Neural cell (in vitro differentiated cells): ENCODE results near the gene TNIP3. TPM values are rescaled to one million over a fixed set of nuclear protein-coding genes. Genes with fewer than 3 reads are reported as not detected.

Experiments
- H2AFZ ChIP-seq: fragments of 200-600, 300-800 bp; sonication (generic), shearing (Covaris generic); 2 replicates; pipeline ENCODE4 v1.6.0; 2014; ENCODE audit warnings: low read depth, mild to moderate bottlenecking, antibody characterized with exemption, low read length, moderate library complexity
- H3F3A ChIP-seq: fragments of 200-600 bp; shearing (Covaris generic); 2 replicates; pipeline ENCODE4 v1.6.1; 2016; ENCODE audit warnings: mild to moderate bottlenecking, moderate library complexity, mixed read lengths, antibody characterized with exemption, low read length; ENCODE audit not compliant: insufficient read depth, poor library complexity, severe bottlenecking
- H3K27ac ChIP-seq: fragments of 200-600, 300-800 bp; sonication (generic), shearing (Covaris generic); 2 replicates; pipeline ENCODE4 v1.5.1; 2014; ENCODE audit warnings: mild to moderate bottlenecking, low read length, moderate library complexity
- H3K27me3 ChIP-seq: fragments of 300-800, 200-600 bp; sonication (generic), shearing (Covaris generic); 2 replicates; pipeline ENCODE4 v1.6.0; 2014; ENCODE audit warnings: mild to moderate bottlenecking, low read depth, low read length, moderate library complexity; ENCODE audit not compliant: insufficient read depth
- H3K36me3 ChIP-seq: fragments of 300-800, 200-600 bp; sonication (generic), shearing (Covaris generic); 2 replicates; pipeline ENCODE4 v1.5.1; 2014; ENCODE audit warnings: mild to moderate bottlenecking, antibody characterized with exemption, low read length, moderate library complexity; ENCODE audit not compliant: insufficient read depth
- H3K4me2 ChIP-seq: fragments of 300-800, 200-600 bp; sonication (generic), shearing (Covaris generic); 2 replicates; pipeline ENCODE4 v1.6.0; 2014; ENCODE audit warnings: mild to moderate bottlenecking, low read length
- H3K4me3 ChIP-seq: fragments of 300-800, 200-600 bp; sonication (generic), shearing (Covaris generic); 2 replicates; pipeline ENCODE4 v1.5.1; 2014; ENCODE audit warnings: mild to moderate bottlenecking, low read length, moderate library complexity
- H3K79me2 ChIP-seq: fragments of 200-600 bp; shearing (Covaris generic); replicated peaks from 2 replicates; pipeline ENCODE4 v1.6.0; 2014; ENCODE audit warnings: mild to moderate bottlenecking, low read length, moderate library complexity; ENCODE audit not compliant: insufficient read depth
- H3K9ac ChIP-seq: fragments of 300-800, 200-600 bp; sonication (generic), shearing (Covaris generic); 2 replicates; pipeline ENCODE4 v1.6.1; 2016; ENCODE audit warnings: mild to moderate bottlenecking, low read length, mixed read lengths
- H3K9me2 ChIP-seq: fragments of 200-600 bp; shearing (Covaris generic); 2 replicates; pipeline ENCODE4 v1.6.1; 2016; ENCODE audit warnings: mild to moderate bottlenecking, low read length, mixed read lengths; ENCODE audit not compliant: insufficient read depth
- H3K9me3 ChIP-seq: fragments of 200-600, 300-800 bp; sonication (generic), shearing (Covaris generic); 2 replicates; pipeline ENCODE4 v1.6.1; 2016; ENCODE audit warnings: mild to moderate bottlenecking, mixed run types, low read length, moderate library complexity, mixed read lengths
- H4K20me1 ChIP-seq: fragments of 200-600 bp; shearing (Covaris generic); 2 replicates; pipeline ENCODE4 v1.6.1; 2016; ENCODE audit warnings: mild to moderate bottlenecking, mixed run types; ENCODE audit not compliant: insufficient read depth
- EP300 ChIP-seq: fragments of 450-650 bp; conservative IDR thresholded peaks from 2 replicates; pipeline ENCODE4 v1.6.1; 2014; ENCODE audit warnings: antibody characterized with exemption, mild to moderate bottlenecking, moderate library complexity; ENCODE audit not compliant: poor library complexity, severe bottlenecking
- EZH2 ChIP-seq: fragments of 200-600, 300-800 bp; shearing (Covaris generic), sonication (generic); IDR thresholded peaks from 2 replicates; pipeline ENCODE4 v1.6.1; 2014; ENCODE audit warnings: antibody characterized with exemption, low read length, borderline replicate concordance, mild to moderate bottlenecking; ENCODE audit not compliant: insufficient read depth, poor library complexity, severe bottlenecking
- MXI1 ChIP-seq: fragments of 450-650 bp; conservative IDR thresholded peaks from 2 replicates; pipeline ENCODE4 v1.6.1; 2014; ENCODE audit warnings: antibody characterized with exemption, mild to moderate bottlenecking; ENCODE audit not compliant: poor library complexity, severe bottlenecking
- RAD21 ChIP-seq: fragments of 450-650 bp; conservative IDR thresholded peaks from 2 replicates; pipeline ENCODE4 v1.6.1; 2014; ENCODE audit warnings: antibody characterized with exemption, mild to moderate bottlenecking, moderate library complexity
- SMC3 ChIP-seq: fragments of 450-650 bp; conservative IDR thresholded peaks from 2 replicates; pipeline ENCODE4 v1.6.1; 2014; ENCODE audit warnings: antibody characterized with exemption, mild to moderate bottlenecking, moderate library complexity; ENCODE audit not compliant: poor library complexity
- TAF1 ChIP-seq: IDR thresholded peaks from 2 replicates; pipeline ENCODE4 v1.6.1; 2012; ENCODE audit warnings: low read depth
- polyA plus RNA-seq: library from polyadenylated mRNA; depleted of rRNA; stranded (reverse); fragments of >200 nt; gene quantifications from 2 replicates; pipeline ENCODE4 v1.2.3, GENCODE V29; 2014
- TF ChIP-seq, protein P1 (sequence below): IDR thresholded peaks from 2 replicates; pipeline ENCODE4 v1.6.1; 2012; ENCODE audit warnings: borderline replicate concordance
- TF ChIP-seq, protein P2 (sequence below): fragments of 450-650 bp; IDR thresholded peaks from 2 replicates; pipeline ENCODE4 v1.5.1; 2014; ENCODE audit warnings: antibody characterized with exemption, mild to moderate bottlenecking, moderate library complexity; ENCODE audit not compliant: poor library complexity, severe bottlenecking

Gene TNIP3
- polyA plus RNA-seq, 1 donor from 2014 or later: 0.09 TPM

DNA sequence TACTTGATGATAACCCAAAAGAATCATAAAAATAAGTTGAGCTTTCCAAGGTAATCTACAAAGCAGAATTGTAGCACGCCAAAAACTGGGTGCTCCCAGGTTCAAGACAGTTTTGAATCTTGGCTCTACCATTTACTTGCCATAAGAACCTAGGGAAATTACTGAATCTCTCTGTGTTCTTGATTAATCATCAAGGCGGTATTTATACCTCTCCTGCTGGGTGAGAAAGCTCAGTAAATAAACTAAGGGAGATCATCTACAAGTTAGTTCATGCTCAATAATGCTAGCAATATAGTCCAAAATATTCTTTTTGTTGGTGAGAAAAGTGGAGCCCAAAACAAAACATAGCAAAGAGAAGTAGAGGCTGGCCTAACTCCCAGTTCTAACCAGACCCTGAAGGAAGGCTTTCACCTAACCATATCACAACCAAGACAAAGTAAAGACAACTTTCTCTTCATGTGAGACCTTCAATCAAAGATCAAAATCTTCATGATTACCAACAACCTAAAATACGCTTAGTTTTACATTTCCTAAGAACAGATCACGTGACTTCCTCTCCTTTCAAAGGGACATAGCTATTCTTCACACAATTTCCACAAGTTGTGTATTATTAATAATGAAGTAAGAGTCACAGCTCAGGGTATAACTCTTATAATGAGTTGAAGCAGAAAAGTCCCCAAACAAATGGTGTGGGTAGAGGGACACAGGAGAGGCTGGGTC, 34.4 kb downstream of the TNIP3 start:
- no peak overlapping the region for H3K9ac ChIP-seq
- TF ChIP-seq EZH2 (no peak), TAF1 (no peak), MXI1 (no peak), SMC3 (no peak), EP300 (no peak)
- TF ChIP-seq, protein P1, sequence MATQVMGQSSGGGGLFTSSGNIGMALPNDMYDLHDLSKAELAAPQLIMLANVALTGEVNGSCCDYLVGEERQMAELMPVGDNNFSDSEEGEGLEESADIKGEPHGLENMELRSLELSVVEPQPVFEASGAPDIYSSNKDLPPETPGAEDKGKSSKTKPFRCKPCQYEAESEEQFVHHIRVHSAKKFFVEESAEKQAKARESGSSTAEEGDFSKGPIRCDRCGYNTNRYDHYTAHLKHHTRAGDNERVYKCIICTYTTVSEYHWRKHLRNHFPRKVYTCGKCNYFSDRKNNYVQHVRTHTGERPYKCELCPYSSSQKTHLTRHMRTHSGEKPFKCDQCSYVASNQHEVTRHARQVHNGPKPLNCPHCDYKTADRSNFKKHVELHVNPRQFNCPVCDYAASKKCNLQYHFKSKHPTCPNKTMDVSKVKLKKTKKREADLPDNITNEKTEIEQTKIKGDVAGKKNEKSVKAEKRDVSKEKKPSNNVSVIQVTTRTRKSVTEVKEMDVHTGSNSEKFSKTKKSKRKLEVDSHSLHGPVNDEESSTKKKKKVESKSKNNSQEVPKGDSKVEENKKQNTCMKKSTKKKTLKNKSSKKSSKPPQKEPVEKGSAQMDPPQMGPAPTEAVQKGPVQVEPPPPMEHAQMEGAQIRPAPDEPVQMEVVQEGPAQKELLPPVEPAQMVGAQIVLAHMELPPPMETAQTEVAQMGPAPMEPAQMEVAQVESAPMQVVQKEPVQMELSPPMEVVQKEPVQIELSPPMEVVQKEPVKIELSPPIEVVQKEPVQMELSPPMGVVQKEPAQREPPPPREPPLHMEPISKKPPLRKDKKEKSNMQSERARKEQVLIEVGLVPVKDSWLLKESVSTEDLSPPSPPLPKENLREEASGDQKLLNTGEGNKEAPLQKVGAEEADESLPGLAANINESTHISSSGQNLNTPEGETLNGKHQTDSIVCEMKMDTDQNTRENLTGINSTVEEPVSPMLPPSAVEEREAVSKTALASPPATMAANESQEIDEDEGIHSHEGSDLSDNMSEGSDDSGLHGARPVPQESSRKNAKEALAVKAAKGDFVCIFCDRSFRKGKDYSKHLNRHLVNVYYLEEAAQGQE: no peak
- TF ChIP-seq, protein P2, sequence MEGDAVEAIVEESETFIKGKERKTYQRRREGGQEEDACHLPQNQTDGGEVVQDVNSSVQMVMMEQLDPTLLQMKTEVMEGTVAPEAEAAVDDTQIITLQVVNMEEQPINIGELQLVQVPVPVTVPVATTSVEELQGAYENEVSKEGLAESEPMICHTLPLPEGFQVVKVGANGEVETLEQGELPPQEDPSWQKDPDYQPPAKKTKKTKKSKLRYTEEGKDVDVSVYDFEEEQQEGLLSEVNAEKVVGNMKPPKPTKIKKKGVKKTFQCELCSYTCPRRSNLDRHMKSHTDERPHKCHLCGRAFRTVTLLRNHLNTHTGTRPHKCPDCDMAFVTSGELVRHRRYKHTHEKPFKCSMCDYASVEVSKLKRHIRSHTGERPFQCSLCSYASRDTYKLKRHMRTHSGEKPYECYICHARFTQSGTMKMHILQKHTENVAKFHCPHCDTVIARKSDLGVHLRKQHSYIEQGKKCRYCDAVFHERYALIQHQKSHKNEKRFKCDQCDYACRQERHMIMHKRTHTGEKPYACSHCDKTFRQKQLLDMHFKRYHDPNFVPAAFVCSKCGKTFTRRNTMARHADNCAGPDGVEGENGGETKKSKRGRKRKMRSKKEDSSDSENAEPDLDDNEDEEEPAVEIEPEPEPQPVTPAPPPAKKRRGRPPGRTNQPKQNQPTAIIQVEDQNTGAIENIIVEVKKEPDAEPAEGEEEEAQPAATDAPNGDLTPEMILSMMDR: no peak
- H3K27ac ChIP-seq: no peak overlapping the region
- H3K4me3 ChIP-seq: no peak overlapping the region
- no peaks in the 10 kb centered on the region for H3K79me2 ChIP-seq
- H2AFZ ChIP-seq: no peak overlapping the region
- no peak overlapping the region for H3K4me2 ChIP-seq
- H3K9me3 ChIP-seq: no peaks in the 10 kb centered on the region
- H4K20me1 ChIP-seq: no peaks in the 10 kb centered on the region
- no peaks in the 10 kb centered on the region for H3K9me2 ChIP-seq
- no peaks in the 10 kb centered on the region for H3K36me3 ChIP-seq
- H3F3A ChIP-seq: no peaks in the 10 kb centered on the region
- no peaks in the 10 kb centered on the region for H3K27me3 ChIP-seq

DNA sequence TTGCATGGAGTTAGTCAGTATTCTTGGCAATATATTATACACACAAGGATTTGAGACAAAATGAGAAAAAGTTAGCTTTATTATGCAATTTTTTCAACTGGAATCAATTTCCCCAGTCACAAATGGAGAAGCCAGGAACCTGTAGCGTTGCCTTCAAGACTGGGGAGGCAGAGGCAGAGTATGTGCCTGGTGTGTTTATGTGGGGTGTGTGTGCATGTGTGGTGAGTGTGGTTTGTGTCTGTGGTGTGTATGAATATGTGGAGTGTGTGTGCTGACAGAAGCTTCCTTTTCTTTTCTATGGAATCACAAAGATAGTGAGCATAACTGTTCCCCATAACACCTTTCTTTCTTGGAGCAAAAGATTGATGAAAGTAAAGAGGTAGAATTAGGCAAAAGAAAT, 37.0 kb downstream of the TNIP3 start:
- Histone ChIP-seq H4K20me1 (no peaks in the 10 kb centered on the region), H3K27ac (no peak overlapping the region), H3K4me3 (no peak overlapping the region), H3K36me3 (no peaks in the 10 kb centered on the region), H3F3A (no peaks in the 10 kb centered on the region), H3K9ac (no peak overlapping the region), H3K4me2 (no peak overlapping the region), H3K9me2 (no peaks in the 10 kb centered on the region), H2AFZ (no peak overlapping the region), H3K27me3 (no peaks in the 10 kb centered on the region), H3K79me2 (no peaks in the 10 kb centered on the region), H3K9me3 (no peaks in the 10 kb centered on the region)
- TF ChIP-seq TAF1 (no peak), EP300 (no peak), SMC3 (no peak), EZH2 (no peak), MXI1 (no peak), RAD21 (no peak)
- TF ChIP-seq, protein P2: no peak
- TF ChIP-seq, protein P1: no peak
